Measurements from ENCODE around the gene MLN. TPM values are rescaled to one million over a fixed set of nuclear protein-coding genes. Genes with fewer than 3 reads are reported as not detected.
A peak's percentile ranks its signal among the peaks of the same experiment; 100 is the strongest.

The MLN gene
- total RNA-seq, 1 experiment from 2014 or later, result not detected

DNA sequence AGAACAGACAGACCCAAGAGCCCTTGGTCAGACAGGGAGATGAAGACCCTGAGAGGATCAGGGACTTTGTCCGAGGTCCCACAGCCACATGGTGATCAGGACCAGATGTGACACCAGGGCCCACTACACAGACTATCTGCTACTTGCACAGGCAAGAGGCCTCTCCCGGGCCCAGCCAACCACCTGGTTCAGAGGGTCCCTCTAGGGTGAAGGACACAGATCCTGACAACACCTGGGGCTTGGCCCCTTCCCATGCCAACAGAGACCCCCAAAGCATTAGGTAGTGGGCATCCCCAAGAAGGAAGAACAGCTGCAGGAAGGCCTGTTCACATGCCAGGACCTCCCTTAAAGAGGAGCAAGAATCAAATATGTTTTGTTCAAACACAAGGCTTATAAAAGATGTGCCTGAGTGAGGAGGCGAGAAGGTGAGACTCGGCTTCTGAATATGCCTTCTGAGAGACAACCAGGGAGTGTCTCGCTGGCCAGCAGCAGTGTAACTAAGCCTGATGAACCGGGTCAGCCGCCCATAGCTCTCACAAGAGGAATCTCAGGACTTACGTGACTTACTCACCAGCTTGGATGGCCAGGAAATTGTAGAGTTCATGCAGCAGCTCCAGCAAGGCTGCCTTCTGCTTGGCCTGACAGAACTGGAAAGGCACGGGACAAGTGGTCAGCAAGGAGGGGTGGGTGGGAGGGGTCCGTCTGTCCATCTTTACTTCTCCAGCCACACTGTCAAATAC lies 19.9 kb downstream of the MLN start:
- peak overlapping the region in 1 of 3 experiments; percentile 34; a peak in 3 of 7 replicates for H3K27ac Mint-ChIP-seq
- Histone ChIP-seq H3K27ac (ENCODE audit: insufficient read length, low read depth, low read length) (no peak overlapping the region), H2BK20ac (ENCODE audit: low read depth, low read length, poor library complexity, severe bottlenecking) (no peak overlapping the region), H3T11ph (ENCODE audit: low read length) (no peak overlapping the region), H3K18ac (ENCODE audit: insufficient read length, low read depth, low read length) (no peak overlapping the region), H2BK120ac (ENCODE audit: low read depth, low read length, poor library complexity, severe bottlenecking) (no peak overlapping the region), H3K4me2 (ENCODE audit: insufficient read depth, insufficient read length, low read length) (no peak overlapping the region), H4K8ac (replicated peaks; ENCODE audit: insufficient read length, low read depth, low read length) (no peak overlapping the region), H2AK5ac (ENCODE audit: insufficient read length, low read length) (peak overlapping the region; percentile 22), H4K5ac (ENCODE audit: insufficient read length, low read depth, low read length) (no peak overlapping the region), H3K56ac (ENCODE audit: insufficient read length, low read depth, low read length) (no peak overlapping the region), H2BK15ac (ENCODE audit: low read depth, low read length) (no peak overlapping the region), H3K23me2 (ENCODE audit: insufficient read length, low read depth, low read length, poor library complexity, severe bottlenecking) (peaks cover 8% of the 10 kb centered on the region), H3K9me3 (ENCODE audit: control insufficient read depth, low read depth, low read length) (no peaks in the 10 kb centered on the region), H2BK12ac (ENCODE audit: insufficient read length, low read depth, low read length) (no peak overlapping the region), H2BK5ac (ENCODE audit: insufficient read length, low read length) (no peak overlapping the region), H3K27me3 (ENCODE audit: insufficient read depth, low read length) (no peaks in the 10 kb centered on the region), H3K79me2 (ENCODE audit: insufficient read depth, low read length) (peaks cover 9% of the 10 kb centered on the region; the same call in 1 of the 2 replicates), H3K4me1 (ENCODE audit: insufficient read depth, low read length) (peaks cover 34% of the 10 kb centered on the region; the same call in 1 of the 2 replicates), H3K14ac (ENCODE audit: insufficient read depth, low read length) (no peak overlapping the region), H3K9ac (ENCODE audit: extremely low read depth, insufficient read length, low read length) (no peak overlapping the region), H4K91ac (ENCODE audit: insufficient read length, low read depth, low read length) (no peak overlapping the region), H3K79me1 (ENCODE audit: insufficient read depth, low read depth, low read length, poor library complexity, severe bottlenecking) (peaks cover 3% of the 10 kb centered on the region), H2AFZ (ENCODE audit: low read length) (no peak overlapping the region), H3K23ac (ENCODE audit: insufficient read length, low read depth, low read length) (no peak overlapping the region), H3K4ac (ENCODE audit: low read depth, low read length) (no peak overlapping the region), H4K20me1 (ENCODE audit: control insufficient read depth, insufficient read depth, insufficient read length) (no peaks in the 10 kb centered on the region)
- TF ChIP-seq, protein P1, sequence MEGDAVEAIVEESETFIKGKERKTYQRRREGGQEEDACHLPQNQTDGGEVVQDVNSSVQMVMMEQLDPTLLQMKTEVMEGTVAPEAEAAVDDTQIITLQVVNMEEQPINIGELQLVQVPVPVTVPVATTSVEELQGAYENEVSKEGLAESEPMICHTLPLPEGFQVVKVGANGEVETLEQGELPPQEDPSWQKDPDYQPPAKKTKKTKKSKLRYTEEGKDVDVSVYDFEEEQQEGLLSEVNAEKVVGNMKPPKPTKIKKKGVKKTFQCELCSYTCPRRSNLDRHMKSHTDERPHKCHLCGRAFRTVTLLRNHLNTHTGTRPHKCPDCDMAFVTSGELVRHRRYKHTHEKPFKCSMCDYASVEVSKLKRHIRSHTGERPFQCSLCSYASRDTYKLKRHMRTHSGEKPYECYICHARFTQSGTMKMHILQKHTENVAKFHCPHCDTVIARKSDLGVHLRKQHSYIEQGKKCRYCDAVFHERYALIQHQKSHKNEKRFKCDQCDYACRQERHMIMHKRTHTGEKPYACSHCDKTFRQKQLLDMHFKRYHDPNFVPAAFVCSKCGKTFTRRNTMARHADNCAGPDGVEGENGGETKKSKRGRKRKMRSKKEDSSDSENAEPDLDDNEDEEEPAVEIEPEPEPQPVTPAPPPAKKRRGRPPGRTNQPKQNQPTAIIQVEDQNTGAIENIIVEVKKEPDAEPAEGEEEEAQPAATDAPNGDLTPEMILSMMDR (conservative IDR thresholded peaks at IDR 0.05), result no peak
- no CpG with 5 or more reads among the region's 10 CpGs for WGBS (ENCODE audit: extremely low coverage, insufficient read length, low lambda C conversion rate)
- no peak for DNase-seq
- no peaks in the 10 kb centered on the region for H3K27me3 Mint-ChIP-seq (ENCODE audit: low read depth)
- peaks cover 74 to 75% of the 10 kb centered on the region in 2 experiments for H3K4me1 Mint-ChIP-seq
- no peak overlapping the region for H3K4me3 Mint-ChIP-seq
- H3K9me3 Mint-ChIP-seq, result no peaks in the 10 kb centered on the region
- peaks cover 28 to 67% (median 63%) of the 10 kb centered on the region in 3 experiments for H3K36me3 Mint-ChIP-seq (ENCODE audit: insufficient read depth in 1 of 3, low read depth in 3 of 3)

All from H9 (cell line).